DOHH2 (cell line): Measurements from ENCODE around the gene LKAAEAR1.

ENCODE experiments used
- CTCF ChIP-seq: fragments of 200-600 bp; sonication (generic); IDR thresholded peaks from one replicate; pipeline ENCODE4 v1.5.1; 2014; ENCODE audit warnings: antibody characterized with exemption, mild to moderate bottlenecking, low read depth, low read length; ENCODE audit not compliant: poor library complexity, severe bottlenecking
- EZH2phosphoT487 ChIP-seq: fragments of 200-600 bp; sonication (generic); IDR thresholded peaks from 2 replicates; pipeline ENCODE4 v1.6.1; 2017; ENCODE audit warnings: borderline replicate concordance, mild to moderate bottlenecking, antibody characterized with exemption, low read length, moderate library complexity, mixed read lengths

DNA sequence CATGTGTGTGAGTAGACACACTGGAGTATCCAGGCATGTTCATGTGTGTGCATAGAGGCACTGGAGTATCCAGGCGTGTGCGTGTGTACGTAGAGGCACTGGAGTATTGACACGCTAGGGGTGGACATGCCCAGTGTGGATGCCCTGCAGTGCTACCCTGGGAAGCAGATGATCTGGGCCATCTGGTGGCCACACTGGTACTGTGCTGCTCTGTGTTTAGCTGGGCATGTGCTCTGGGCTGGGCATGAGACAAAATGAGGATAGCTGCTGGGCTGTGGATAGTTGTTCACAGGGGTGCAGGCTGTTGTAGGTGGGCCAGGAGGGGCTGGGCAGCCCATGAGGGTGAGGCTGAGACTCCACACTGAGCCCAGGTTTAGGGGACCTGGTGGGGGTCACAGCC is 47.2 kb upstream of the LKAAEAR1 start:
- no peak for TF ChIP-seq EZH2phosphoT487
- TF ChIP-seq CTCF = no peak
